GM21381 (cell line): ENCODE results near the gene JUN.

ENCODE experiments used
- ATAC-seq: cut with Tn5 transposase; IDR thresholded peaks from one replicate; pipeline ENCODE4 v1.9.1; 2021; ENCODE audit warnings: mild to moderate bottlenecking, moderate library complexity; ENCODE audit not compliant: unreplicated experiment

The JUN gene

GRCh38 chr1:58783993-58784757, at the start of gene JUN:
JUN (minus strand) TSS chr1:58784047; CDS start chr1:58783070, 977 bp downstream.
- ATAC-seq = peak; percentile 72

DNA sequence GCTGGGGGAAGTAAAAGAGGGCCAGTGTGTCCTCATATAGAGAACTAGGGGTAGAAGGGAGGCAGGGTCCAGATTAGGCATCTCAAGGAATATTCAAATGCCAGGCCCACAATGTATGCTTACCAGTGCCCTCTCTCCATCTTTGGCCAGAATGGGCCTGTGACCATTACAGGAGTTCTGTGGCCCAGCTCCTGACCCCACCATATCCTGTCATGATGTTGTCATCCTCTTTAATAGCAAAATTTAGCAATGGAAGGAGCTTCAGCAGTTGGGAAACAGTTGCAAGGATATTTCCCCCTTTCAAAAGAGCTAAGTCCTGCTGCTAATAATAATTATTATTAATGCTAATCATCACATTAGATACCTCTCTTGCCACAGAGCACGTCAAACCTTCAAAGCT, 49.3 kb upstream of the JUN start:
- ATAC-seq = no peak

- no peak for ATAC-seq
These were observed 46.4 kb upstream of the JUN start for GRCh38 chr1:58830291-58830690.

DNA sequence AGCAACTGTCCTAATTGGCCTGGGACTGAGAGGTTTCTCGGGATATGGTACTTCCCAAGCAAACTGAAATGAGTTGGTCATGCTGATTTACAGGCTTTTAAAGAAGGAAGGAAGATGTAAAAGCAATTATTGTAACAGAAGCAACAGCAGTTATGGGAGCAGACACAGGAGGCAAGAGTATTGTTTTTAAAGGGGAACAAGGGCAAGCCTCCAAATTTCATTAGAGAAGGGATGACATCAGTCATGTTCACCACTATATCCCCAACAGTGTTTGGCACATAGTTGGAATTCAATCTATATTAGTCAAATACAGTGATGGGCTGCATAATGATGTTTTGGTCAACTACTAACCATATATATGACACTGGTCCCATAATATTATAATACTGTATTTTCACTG, 46.0 kb upstream of the JUN start:
- ATAC-seq = no peak

DNA sequence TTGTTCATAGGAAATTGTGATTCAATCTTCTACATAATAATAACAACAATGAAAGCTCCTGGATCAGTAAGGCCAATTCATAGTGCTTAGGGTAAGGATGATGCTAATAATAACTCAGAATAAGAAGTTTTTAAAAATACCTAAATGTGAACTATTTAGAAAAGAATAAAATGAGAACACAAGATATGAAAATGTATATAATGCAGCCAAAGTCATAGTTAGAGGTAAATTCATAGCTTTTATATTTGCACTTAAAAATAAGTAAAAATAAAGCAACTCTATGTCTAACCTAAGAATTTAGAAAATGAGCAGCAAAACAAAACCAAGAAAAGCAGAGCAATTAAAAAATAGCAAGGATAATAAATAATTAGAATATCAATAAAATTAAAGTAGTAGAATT, 43.5 kb upstream of the JUN start:
- ATAC-seq = no peak

- no peak for ATAC-seq
These were observed 41.0 kb upstream of the JUN start for GRCh38 chr1:58824753-58825389.

GRCh38 chr1:58823481-58824010, 39.7 kb upstream of the JUN start:
- no peak for ATAC-seq

DNA sequence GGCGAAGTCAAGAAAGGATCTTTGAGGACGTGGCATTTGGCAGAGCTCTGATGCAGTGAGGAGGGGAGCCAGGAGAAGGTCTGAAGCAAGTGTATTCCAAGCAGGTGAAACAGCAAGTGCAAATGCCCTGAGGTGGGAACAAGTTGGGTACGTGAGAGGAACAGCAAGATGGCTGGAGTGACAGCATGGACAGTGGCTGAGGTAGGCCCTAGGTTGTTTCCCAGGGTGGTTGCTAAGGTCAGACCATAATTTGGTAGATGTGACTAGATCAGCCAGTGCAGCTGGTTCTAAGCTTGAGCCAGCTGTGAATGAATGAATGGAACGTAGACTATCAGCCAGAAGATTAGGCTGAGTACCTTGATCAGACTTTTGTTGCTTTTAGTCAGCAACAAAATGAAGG, 37.5 kb upstream of the JUN start:
- ATAC-seq = no peak

DNA sequence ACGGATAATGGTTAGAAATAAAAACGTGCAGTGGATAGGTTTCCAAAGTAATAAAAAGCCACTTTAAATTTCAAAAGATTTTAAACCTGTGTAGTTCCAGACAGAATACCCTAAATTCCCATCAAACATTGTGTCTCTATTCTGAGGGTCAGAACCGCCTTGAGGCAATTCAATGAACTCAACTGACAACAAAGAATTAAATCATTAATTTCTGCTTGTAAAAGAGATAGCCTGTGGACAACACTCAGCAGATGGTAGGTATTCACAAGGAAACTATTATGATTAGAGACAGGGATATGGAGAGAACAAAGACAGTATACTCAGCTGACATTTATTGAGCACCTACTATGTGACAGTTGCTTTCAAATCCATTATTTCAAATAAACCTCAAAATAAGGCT, 35.1 kb upstream of the JUN start:
- no peak for ATAC-seq

DNA sequence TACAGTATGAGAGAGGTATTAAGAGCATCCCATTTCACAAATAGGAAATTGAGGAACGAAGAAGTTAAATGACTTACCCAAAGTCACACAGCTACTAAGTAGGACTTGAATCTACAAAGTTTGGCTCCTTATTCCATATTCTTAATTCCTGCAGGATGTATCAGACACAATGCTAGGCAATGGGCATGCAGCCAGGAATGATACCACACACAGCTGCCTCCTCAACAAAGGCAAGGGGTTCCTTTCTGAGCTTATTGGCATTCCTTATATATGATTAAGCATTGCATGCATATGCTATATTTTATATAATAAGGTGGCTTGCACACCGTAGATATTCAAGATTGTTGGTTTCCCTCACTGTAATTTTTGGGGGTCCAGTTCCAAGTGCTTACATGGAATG, 34.2 kb upstream of the JUN start:
- ATAC-seq = no peak

DNA sequence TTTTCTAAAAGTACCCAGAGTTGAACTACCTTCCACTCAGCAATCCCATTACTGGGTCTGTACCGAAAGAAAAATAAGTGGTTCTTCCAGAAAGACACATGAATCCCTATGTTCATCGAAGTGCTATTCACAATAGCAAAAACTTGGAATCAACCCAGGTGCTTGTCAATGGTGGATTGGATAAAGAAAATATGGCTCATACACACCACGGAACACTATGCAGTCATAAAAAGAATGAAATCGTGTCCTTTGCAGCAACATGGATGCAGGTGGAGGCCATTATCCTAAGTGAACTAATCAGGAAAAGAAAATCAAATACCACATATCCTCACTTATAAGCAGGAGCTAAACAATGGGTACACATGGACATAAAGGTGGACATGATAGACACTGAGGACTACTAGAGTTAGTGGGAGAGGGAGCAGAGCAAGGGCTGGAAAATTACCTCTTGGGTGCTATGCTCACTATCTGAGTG, 32.9 kb upstream of the JUN start:
- ATAC-seq = no peak

DNA sequence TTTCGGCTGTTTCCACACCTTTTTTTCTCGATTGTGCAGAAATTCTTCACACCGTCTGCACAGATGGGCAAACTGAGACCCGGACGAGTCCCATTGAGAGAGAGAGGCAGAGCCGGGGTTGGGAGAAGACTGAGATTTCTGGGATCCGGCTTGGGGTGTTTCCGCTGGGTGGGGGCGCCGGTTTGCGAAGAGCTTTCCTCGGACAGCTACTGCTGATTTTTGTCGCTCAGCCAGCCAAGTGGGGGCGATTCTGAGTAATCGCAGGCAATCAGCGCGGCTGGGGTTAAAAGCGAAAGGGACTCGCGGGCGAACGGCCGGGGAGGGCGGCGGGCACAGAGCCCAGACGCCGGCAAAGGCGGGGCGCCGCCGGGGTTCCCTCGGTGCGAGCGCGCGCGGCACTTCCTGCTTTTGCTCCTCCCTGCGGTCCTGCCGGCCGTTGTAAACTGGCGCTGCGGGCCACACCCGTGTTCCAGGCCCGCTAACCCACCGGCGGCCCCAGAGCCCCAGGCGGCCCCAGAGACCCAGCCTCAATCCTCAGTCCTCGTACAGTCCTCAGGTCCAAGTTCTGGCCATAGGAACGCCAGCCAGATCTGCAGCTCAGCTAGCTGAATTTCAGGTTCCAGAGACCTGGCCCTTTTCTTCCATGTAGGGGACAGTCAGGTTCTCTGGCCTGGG, 32.4 kb upstream of the JUN start:
- ATAC-seq = peak; percentile 86

GRCh38 chr1:58815686-58816071, 31.8 kb upstream of the JUN start:
- peak; percentile 19 for ATAC-seq

GRCh38 chr1:58815069-58815685, 31.3 kb upstream of the JUN start:
- ATAC-seq = peak; percentile 58

DNA sequence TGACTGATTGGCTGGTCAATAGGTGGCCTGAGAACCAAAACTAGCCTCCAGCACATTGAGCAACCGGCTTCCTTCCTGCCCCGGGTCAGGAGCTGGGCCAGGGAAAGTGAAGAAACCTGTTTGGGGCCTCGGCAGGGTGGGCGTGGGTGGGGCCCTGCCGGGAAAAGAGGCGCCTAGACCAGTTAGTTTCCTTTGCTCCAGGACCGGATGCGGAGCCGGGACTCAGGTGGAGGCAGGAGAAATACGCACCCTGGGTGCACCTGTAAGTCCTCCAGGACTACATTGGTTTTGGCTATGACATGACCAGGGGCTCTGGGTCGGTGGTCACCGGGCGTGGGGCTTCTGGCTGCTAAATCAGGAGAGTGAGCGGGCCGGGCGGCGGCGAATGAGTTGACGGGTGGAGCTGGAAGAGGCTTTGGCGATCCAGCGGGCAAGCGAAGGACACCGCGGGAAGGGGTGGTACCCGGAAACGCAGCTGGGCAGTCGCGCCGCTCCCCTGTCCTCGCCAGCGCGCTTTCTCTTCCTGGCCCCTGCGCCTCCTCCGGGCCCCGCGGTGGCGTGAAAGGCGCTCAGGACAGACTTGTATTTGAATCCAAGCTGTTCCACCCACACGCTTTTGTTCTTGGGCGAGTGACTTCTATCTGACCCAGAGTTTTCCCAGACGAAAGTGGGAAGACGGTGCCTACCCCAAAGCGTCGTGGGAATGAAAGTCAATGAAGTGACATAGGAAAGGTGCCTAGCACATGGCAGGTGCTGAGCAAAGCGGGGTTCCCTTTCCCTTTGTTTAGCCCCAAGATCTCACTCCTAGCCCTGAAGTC, 30.6 kb upstream of the JUN start:
- no peak for ATAC-seq

DNA sequence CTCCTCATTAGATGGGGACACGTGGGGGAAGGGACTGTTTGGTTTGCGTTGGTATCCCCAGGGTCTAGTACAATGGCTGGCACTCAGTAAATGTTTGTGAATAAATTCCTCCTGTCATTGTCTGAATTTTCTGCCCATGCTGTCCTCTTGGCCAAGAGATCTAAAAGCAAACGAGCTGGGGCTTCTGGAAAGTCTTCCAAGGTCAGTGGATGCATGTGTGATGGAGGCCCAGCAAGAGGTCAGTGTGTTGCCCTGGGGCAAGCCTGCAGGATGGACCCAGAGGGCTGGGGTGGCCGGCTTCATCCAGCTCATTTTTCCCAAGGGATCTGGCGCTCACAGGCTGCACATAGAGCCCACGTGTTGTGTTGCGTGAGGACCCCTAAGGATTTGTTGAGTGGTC, 30.0 kb upstream of the JUN start:
- no peak for ATAC-seq

GRCh38 chr1:58813361-58813760, 29.5 kb upstream of the JUN start:
- ATAC-seq = no peak

DNA sequence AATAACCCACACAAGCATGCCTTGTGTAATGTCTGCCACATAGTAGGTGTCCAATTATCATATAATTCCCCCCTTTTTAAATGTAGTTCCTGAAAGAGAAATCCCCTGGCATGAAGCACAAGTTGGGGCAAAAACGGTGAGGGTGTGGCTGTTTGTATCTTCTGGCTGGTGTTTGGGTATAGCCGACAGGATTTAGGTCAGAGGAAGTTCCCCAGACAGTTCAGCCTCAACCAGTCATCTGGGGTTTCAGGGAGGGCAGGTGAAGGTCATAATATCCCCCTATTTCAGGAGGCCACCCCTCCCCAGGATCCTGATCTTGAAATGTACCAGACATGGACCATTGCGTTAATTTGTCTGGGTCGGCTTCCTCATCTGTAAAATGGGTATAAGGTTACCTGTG, 29.1 kb upstream of the JUN start:
- ATAC-seq = no peak

DNA sequence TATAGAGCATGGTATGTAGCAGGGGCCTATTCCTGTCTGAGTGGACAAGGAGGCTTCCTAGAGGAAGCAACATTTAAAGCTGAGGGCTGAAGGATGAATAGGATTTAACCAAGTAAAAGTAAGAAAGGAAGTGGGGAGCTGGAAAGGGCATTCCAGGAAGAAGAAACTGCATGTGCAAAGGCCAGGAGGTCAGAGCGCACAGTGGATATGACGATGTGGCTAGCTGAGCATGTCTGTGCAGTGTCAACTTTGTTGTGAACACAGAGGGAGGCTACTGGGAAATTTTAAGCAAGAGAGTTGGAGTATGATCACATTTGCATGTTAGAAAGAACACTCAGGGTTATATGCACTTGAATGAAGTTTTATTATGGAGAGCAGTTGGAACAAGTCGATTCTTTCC, 28.6 kb upstream of the JUN start:
- no peak for ATAC-seq

GRCh38 chr1:58811303-58811702, 27.5 kb upstream of the JUN start:
- no peak for ATAC-seq
